Hematopoietic multipotent progenitor cell treated with erythropoietin and hydrocortisone succinate and interleukin-3 and kit ligand, for 15 days (in vitro differentiated cells): ENCODE measurements around the gene ESYT3.
"Not testable (repeated sequence)": the region's sequence is repeated elsewhere in the genome, so short reads cannot be mapped to it uniquely, and the experiment has no call there.

Source experiments
- DNase-seq: peaks from one replicate; pipeline ENCODE4 v3.0.0-alpha.2; 2015; ENCODE audit warnings: low spot score

The ESYT3 gene

GRCh38 chr3:138443091-138443490, 8.7 kb downstream of the ESYT3 start:
- DNase-seq, result no peak

GRCh38 chr3:138443521-138444503, 9.4 kb downstream of the ESYT3 start:
- no peak for DNase-seq

- DNase-seq, result no peak
Observed at GRCh38 chr3:138445236-138445635, 10.8 kb downstream of the ESYT3 start.

- no peak for DNase-seq
Observed at GRCh38 chr3:138445654-138446053, 11.2 kb downstream of the ESYT3 start.

GRCh38 chr3:138448631-138449030, 14.2 kb downstream of the ESYT3 start:
- no peak for DNase-seq

- DNase-seq, result no peak
Observed at GRCh38 chr3:138449490-138449889, 15.1 kb downstream of the ESYT3 start.

- no peak for DNase-seq
Observed at GRCh38 chr3:138450181-138450580, 15.8 kb downstream of the ESYT3 start.

GRCh38 chr3:138450704-138451424, 16.4 kb downstream of the ESYT3 start:
- DNase-seq, result no peak

GRCh38 chr3:138451595-138452162, 17.3 kb downstream of the ESYT3 start:
- no peak for DNase-seq

GRCh38 chr3:138452436-138452835, 18.0 kb downstream of the ESYT3 start:
- no peak for DNase-seq

- not testable (repeated sequence) for DNase-seq
Observed at GRCh38 chr3:138453940-138454339, 19.5 kb downstream of the ESYT3 start.

GRCh38 chr3:138455801-138456716, 21.6 kb downstream of the ESYT3 start:
- DNase-seq, result no peak

GRCh38 chr3:138456961-138457862, 22.8 kb downstream of the ESYT3 start:
- no peak for DNase-seq

- DNase-seq, result no peak
Observed at GRCh38 chr3:138457863-138458735, 23.7 kb downstream of the ESYT3 start.

GRCh38 chr3:138458774-138459499, 24.5 kb downstream of the ESYT3 start:
- no peak for DNase-seq

- no peak for DNase-seq
Observed at GRCh38 chr3:138459619-138460535, 25.5 kb downstream of the ESYT3 start.

- DNase-seq, result no peak
Observed at GRCh38 chr3:138460536-138461205, 26.3 kb downstream of the ESYT3 start.
